ENCODE measurements around the gene SORT1.

The SORT1 gene

GRCh38 chr1:109273570-109274288 is 124.0 kb downstream of the SORT1 start:
- no peak for DNase-seq (ENCODE audit: low spot score)

- DNase-seq (ENCODE audit: low spot score), result no peak
Observed at GRCh38 chr1:109272831-109273547, 124.7 kb downstream of the SORT1 start.

GRCh38 chr1:109272021-109272799 is 125.5 kb downstream of the SORT1 start:
- DNase-seq (ENCODE audit: low spot score), result no peak

DNA sequence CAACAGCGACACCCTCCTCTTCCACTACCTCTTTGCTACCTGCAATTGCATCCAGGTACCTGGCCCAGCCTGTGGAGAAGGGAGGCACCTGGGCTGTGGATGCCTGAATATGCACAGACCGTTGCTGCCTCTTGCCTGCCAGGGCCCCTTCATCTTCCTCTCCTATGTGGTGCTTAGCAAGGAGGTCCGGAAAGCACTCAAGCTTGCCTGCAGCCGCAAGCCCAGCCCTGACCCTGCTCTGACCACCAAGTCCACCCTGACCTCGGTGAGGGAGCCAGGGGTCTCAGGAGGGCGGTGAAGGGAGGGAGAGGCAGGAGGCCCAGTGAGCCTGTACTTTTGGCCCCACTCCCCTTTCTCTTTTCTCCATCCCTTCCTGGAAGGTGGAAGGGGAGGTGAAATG is 126.3 kb downstream of the SORT1 start:
- no peak for DNase-seq (ENCODE audit: low spot score)

DNA sequence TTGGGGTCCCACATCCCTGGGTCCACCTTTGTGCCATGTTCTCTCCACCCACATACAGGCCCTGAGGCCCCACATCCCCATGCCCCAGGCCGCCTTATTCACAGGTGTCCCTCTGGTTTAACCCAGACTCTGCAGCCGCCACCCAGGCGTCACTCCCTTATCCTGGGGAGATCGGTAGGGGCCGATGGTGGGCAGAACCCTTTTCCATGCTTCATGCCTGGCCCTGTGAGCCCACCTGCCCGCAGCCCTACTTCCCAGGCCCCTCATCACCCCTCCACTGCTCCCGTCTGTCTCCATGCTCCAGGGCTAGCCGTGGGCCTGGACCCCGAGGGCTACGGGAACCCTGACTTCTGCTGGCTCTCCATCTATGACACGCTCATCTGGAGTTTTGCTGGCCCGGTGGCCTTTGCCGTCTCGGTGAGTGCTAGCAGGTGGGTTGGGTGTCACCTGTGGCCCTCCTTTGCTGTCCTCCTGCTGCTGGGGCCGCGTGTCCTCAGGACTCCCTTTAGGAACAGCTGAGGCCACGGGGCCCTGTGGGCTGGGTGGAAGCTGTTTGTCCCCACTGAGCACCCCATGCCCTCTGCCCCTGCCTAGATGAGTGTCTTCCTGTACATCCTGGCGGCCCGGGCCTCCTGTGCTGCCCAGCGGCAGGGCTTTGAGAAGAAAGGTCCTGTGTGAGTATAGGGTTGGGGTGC is 126.9 kb downstream of the SORT1 start:
- DNase-seq (ENCODE audit: low spot score), result no peak

DNA sequence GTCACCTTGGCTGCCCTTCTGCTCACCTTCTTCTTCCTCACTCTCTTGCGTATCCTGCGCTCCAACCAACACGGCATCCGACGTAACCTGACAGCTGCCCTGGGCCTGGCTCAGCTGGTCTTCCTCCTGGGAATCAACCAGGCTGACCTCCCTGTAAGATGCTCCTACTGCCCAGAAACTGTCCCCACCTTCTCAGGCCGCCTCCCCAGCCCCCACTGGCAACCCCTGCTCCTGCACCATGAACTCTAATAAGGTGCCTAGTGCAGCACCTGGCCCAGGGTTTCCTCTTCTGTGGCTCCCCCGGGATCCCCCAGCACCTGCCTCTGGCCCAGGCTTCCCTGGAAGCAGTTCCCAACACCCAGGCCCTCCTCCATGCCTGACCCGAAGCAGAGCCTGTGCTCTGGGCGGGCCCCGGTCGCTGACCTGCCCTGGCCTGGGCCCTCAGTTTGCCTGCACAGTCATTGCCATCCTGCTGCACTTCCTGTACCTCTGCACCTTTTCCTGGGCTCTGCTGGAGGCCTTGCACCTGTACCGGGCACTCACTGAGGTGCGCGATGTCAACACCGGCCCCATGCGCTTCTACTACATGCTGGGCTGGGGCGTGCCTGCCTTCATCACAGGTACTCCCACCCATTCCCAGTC is 127.6 kb downstream of the SORT1 start:
- DNase-seq (ENCODE audit: low spot score), result no peak

DNA sequence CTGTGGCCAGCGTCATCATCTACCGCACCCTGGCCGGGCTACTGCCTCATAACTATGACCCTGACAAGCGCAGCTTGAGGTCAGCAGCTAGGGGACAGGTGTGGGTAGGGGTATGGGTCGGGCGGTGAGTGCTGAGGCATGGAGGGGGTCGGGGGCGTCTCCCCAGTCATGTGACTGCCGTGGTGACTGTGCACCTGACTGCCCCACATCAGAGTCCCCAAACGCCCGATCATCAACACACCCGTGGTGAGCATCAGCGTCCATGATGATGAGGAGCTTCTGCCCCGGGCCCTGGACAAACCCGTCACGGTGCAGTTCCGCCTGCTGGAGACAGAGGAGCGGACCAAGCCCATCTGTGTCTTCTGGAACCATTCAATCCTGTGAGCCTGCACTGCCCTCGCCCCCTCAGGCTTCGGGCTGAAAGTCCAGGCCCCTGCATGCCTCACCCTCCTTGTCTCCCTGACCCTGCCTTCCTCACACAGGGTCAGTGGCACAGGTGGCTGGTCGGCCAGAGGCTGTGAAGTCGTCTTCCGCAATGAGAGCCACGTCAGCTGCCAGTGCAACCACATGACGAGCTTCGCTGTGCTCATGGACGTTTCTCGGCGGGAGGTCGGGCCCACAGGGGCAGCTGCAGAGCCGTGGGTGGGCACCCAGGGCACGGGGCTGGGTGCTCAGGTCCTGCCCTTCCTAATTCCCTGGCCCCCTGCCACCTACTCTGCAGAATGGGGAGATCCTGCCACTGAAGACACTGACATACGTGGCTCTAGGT is 128.3 kb downstream of the SORT1 start:
- no peak for DNase-seq (ENCODE audit: low spot score)

GRCh38 chr1:109268431-109269211 is 129.1 kb downstream of the SORT1 start:
- no peak for DNase-seq (ENCODE audit: low spot score)

- no peak for DNase-seq (ENCODE audit: low spot score)
Observed at GRCh38 chr1:109267743-109268300, 129.9 kb downstream of the SORT1 start.

DNA sequence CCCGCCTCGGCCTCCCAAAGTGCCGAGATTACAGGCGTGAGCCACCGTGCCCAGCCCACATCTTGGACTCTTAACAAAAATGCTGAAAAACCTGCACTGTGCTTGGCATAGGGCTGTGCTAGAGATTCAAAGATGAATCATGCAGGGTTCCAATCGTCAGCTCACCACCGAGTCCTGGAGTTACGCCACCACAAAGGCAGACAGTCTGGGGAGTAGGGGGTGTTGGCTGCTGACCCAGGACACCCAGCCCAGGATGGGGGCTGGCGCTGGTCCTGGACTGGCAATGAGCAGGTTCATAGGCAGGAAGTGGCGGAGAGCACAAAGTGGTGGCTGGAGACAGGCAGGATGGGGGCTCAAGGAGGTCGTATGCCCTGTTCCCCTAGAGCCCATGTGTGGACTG is 130.8 kb downstream of the SORT1 start:
- DNase-seq (ENCODE audit: low spot score), result no peak

DNA sequence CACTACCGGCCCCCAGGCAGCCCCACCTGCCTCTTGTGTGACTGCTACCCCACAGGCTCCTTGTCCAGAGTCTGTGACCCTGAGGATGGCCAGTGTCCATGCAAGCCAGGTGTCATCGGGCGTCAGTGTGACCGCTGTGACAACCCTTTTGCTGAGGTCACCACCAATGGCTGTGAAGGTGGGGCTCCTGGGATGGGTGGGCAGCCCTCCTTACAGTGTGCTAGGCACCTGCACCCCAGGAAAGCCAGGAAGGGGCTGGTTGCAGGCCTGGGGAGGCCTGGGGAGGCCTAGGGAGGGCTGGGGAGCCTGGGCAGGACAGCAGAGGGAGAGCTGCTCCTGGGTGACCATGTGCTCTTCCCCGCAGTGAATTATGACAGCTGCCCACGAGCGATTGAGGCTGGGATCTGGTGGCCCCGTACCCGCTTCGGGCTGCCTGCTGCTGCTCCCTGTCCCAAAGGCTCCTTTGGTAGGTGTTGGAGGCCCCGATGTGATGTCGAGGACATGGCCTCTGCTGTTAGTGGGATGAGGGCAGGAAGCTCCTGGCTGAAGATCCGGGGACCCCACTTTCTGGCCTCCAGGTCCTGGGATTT is 131.9 kb downstream of the SORT1 start:
- DNase-seq (ENCODE audit: low spot score), result no peak

DNA sequence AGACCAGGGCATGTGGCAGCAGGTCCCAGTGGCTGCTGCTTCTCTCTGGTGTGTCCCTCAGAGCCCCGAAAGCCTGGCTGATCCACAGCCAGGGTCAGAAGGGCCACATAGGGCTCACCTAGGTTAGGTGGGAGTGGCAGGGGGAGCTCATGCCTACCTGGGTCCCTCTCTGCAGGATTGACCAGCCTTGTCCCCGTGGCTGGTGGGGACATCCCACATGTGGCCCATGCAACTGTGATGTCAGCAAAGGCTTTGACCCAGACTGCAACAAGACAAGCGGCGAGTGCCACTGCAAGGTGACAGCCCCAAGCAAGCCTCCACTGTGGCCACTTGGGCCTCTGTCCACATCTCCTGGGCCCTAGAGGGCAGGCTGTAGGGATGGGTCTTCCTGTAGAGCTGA is 132.7 kb downstream of the SORT1 start:
- DNase-seq (ENCODE audit: low spot score), result no peak

DNA sequence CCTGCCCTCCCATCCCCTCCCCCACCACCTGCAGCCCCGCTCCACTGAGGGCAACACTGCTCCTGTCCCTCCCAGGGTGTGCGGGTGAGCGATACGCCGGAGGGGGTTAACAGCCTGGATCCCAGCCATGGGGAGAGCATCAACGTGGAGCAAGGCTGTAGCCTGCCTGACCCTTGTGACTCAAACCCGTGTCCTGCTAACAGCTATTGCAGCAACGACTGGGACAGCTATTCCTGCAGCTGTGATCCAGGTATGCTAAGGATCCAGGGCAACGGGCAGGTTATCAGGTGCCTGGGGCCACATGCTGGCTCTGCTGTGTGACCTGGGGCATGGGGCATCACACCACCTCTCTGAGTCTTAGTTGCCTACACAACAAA is 133.4 kb downstream of the SORT1 start:
- DNase-seq (ENCODE audit: low spot score), result no peak

DNA sequence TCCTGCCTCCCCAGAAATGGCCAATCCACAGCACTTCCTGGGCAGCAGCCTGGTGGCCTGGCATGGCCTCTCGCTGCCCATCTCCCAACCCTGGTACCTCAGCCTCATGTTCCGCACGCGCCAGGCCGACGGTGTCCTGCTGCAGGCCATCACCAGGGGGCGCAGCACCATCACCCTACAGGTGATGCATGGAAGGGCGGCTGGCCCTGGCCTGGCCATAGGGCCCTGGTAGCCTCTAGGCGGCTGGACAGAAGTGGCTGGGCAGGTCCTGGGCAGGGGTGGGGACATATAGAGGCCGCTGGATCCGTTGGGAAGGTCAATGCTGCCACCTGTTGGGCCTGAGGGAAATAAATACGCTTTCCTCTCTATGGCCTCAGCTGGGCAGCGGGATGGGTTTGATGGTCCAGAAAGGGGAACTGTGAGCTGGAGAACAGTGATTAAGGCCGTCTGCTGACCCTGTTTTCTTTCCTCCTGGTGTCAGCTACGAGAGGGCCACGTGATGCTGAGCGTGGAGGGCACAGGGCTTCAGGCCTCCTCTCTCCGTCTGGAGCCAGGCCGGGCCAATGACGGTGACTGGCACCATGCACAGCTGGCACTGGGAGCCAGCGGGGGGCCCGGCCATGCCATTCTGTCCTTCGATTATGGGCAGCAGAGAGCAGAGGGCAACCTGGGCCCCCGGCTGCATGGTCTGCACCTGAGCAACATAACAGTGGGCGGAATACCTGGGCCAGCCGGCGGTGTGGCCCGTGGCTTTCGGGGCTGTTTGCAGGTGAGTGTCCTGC is 133.9 kb downstream of the SORT1 start:
- peak; percentile 66 for DNase-seq (ENCODE audit: low spot score)

DNA sequence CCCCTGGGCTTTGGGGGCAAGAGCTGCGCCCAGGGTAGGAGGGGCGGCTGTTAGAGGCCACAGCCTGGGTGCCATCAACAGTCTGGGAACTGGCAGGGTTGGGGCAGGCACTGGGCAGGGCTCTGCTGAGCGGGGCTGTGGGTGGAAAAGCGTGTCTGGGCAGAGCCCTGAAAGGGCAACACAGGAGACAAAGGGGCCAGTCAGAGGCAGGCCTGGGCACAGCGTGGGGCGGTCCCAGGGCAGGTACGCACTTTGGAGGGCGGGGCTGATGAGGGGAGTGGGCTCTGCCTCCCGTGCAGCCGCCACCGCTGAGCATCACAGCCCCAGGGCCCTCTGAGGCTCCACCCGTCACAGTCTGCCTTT is 134.5 kb downstream of the SORT1 start:
- no peak for DNase-seq (ENCODE audit: low spot score)

- DNase-seq (ENCODE audit: low spot score), result no peak
Observed at GRCh38 chr1:109262231-109263055, 135.3 kb downstream of the SORT1 start.

DNA sequence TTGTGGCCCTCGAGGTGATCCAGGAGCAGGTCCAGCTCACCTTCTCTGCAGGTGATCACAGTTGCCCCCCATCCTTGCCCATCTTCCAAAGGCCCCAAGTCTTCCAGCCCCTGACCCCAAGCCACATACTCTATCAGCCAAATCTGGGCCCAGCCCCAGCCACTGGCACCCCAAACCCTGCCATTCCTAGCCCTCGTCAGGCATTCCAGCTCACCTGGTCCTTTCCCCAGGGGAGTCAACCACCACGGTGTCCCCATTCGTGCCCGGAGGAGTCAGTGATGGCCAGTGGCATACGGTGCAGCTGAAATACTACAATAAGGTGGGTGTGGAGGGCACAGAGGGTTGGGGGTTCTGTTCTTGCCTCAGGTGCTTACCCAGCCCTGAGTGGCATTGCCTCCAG is 136.1 kb downstream of the SORT1 start:
- DNase-seq (ENCODE audit: low spot score), result no peak

DNA sequence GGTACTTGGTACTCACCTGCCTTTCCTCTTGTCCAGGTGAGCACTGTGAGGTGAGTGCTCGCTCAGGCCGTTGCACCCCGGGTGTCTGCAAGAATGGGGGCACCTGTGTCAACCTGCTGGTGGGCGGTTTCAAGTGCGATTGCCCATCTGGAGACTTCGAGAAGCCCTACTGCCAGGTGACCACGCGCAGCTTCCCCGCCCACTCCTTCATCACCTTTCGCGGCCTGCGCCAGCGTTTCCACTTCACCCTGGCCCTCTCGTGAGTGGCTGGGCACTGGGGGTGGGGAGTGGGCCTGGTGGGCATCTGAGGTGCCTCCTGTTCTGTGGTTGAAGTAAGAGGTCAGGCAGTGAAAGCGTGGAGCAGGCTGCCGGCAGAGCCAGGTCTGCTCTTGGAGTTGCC is 136.7 kb downstream of the SORT1 start:
- DNase-seq (ENCODE audit: low spot score), result no peak

All from COLO829 (cell line).